RPMI7951 (cell line): ENCODE measurements around the gene UVRAG. TPM values are rescaled to one million over a fixed set of nuclear protein-coding genes. Genes with fewer than 3 reads are reported as not detected.
A peak's percentile ranks its signal among the peaks of the same experiment; 100 is the strongest.
"Not testable (repeated sequence)": the region's sequence is repeated elsewhere in the genome, so short reads cannot be mapped to it uniquely, and the experiment has no call there.

ENCODE experiments used
- DNase-seq: peaks from one replicate; pipeline ENCODE4 v3.0.0-alpha.2; 2012; ENCODE audit warnings: low read depth
- total RNA-seq: library from RNA; depleted of rRNA; stranded (reverse); fragments of >200 nt; shearing (Covaris generic); gene quantifications from 2 replicates; pipeline ENCODE4 v1.2.3, GENCODE V29; 2014

The UVRAG gene
- total RNA-seq, 1 experiment from 2014 or later, result 17.7 TPM

- no peak for DNase-seq
Measured at GRCh38 chr11:75874684-75875341, 59.8 kb downstream of the UVRAG start.

- DNase-seq, result not testable (repeated sequence)
Measured at GRCh38 chr11:75877327-75877726, 62.3 kb downstream of the UVRAG start.

- not testable (repeated sequence) for DNase-seq
Measured at GRCh38 chr11:75877931-75878330, 62.9 kb downstream of the UVRAG start.

GRCh38 chr11:75878933-75879332 is 63.9 kb downstream of the UVRAG start:
- no peak for DNase-seq

- no peak for DNase-seq
Measured at GRCh38 chr11:75879737-75880136, 64.7 kb downstream of the UVRAG start.

GRCh38 chr11:75880343-75880742 is 65.3 kb downstream of the UVRAG start:
- not testable (repeated sequence) for DNase-seq

- no peak for DNase-seq
Measured at GRCh38 chr11:75884321-75884720, 69.3 kb downstream of the UVRAG start.

GRCh38 chr11:75888416-75888815 is 73.4 kb downstream of the UVRAG start:
- DNase-seq, result no peak

GRCh38 chr11:75891947-75892739 is 77.1 kb downstream of the UVRAG start:
- DNase-seq, result no peak

- DNase-seq, result no peak
Measured at GRCh38 chr11:75893251-75893650, 78.2 kb downstream of the UVRAG start.

GRCh38 chr11:75894036-75894585 is 79.1 kb downstream of the UVRAG start:
- DNase-seq, result no peak

GRCh38 chr11:75896843-75897419 is 81.9 kb downstream of the UVRAG start:
- peak; percentile 54 for DNase-seq

GRCh38 chr11:75898871-75899270 is 83.9 kb downstream of the UVRAG start:
- DNase-seq, result no peak

GRCh38 chr11:75899806-75900205 is 84.8 kb downstream of the UVRAG start:
- DNase-seq, result no peak

- no peak for DNase-seq
Measured at GRCh38 chr11:75900848-75901247, 85.8 kb downstream of the UVRAG start.

GRCh38 chr11:75902631-75903030 is 87.6 kb downstream of the UVRAG start:
- DNase-seq, result no peak

- no peak for DNase-seq
Measured at GRCh38 chr11:75903276-75903675, 88.3 kb downstream of the UVRAG start.

GRCh38 chr11:75905434-75905833 is 90.4 kb downstream of the UVRAG start:
- no peak for DNase-seq

GRCh38 chr11:75907906-75908527 is 93.0 kb downstream of the UVRAG start:
- DNase-seq, result no peak

GRCh38 chr11:75910426-75911145 is 95.6 kb downstream of the UVRAG start:
- no peak for DNase-seq

GRCh38 chr11:75911459-75911858 is 96.4 kb downstream of the UVRAG start:
- no peak for DNase-seq
